Measurements from ENCODE around the gene CAMK2G. TPM values are rescaled to one million over a fixed set of nuclear protein-coding genes. Genes with fewer than 3 reads are reported as not detected.

Gene CAMK2G
- total RNA-seq (2022; extraction: Qiagen RNA extraction), result 15.8 to 19.4 TPM (median 18.2 TPM) in 5 replicates

DNA sequence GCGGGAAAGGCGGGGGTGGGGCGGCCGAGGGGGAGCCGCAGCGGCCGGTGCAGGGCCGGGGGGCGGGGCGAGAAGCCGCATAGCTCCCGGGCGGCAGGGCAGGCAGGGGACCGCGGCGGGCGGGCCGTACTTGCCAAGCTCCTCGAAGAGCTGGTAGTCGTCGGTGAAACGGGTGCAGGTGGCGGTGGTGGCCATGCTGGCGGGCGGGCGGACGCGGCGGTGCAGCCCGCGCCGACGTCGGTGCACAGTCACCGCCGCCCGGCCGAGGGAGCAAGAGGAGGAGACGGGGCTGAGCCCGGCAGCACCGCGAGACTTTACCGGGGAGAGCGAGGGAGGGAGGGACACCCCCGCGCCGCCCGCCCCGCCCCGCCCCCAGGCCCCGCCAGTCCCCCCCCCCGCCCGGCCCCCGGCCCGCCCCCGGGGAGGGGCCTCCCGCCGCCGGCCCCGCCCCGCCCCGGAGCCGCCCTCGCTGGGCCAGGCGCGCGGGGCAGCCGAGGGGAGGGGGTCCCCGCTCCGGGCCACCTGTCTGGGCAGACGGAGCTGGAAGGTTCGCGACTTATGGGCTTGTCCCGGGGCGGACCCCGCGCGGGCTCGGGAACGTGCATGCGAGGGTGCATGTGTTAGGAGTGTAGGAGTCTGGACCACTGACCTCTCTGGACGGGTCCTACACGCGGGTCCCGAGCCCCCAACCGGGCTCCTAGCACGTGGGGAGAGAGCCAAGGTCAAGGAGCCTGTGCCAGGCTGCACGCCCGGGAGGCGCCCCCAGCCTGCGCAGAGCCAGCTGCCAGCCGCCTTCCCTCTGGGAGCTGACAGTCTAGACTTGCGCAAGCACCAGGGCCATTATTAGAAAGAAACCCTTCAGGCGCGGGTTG lies at the start of gene CAMK2G:
CAMK2G (minus strand) TSS at position 289 of the 872 bp plus-strand sequence; CDS start at position 195, 94 bp downstream.

GRCh38 chr10:73910764-73911552 lies 36.6 kb upstream of the CAMK2G start, which contains the start of gene PLAU:
TSS of gene PLAU (plus strand) at chr10:73911132. CDS start at chr10:73911556, 424 bp downstream.

GRCh38 chr10:73785211-73785720 lies 89.1 kb downstream of the CAMK2G start, which contains the start of gene ZSWIM8:
TSS of gene ZSWIM8 (plus strand) at chr10:73785606. CDS start at chr10:73785879, 273 bp downstream.

DNA sequence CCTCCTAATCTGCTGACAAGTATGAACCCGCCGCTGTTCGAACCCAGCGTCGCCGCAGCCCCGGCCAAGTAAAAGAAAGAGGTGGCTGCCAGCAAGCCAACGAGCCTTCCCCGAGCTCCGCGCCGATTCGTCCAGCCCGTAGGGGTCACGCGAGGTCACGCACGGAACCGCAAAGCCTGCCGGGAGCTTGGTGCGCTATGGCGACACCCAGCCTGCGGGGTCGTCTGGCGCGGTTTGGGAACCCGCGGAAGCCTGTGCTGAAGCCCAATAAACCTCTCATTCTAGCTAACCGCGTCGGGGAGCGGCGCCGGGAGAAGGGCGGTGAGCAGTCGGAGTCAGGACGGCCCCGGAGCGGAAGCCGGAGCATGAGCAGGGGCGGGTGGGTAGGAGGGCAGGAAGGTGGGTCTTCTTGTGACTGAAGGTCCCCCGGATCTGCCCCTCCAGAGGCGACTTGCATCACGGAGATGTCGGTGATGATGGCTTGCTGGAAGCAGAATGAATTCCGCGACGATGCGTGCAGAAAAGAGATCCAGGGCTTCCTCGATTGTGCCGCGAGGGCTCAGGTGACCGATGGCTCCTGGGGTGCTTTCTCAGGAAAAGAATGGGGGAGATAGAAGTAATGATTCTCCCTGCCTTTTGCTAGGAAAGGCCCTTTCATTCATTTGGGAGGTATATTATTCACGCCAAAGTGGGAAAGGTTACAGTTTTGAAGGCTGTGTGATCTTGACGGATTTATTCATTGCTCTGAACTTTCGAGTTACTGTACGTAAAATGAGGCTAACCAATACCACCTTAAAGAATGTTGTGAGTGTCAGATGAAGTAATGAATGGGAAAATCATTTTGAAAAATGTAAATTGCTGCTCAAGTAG lies 92.2 kb downstream of the CAMK2G start, which contains the start of gene CHCHD1:
CHCHD1 (plus strand) TSS at position 170 of the 870 bp plus-strand sequence; CDS start at position 198, 28 bp downstream.

Other genes starting within 250 kb of the CAMK2G start
- gene MYOZ1, start 233.1 kb downstream of the CAMK2G start, total RNA-seq (2022; extraction: Qiagen RNA extraction), result 0.05 to 0.16 TPM in 2 of 5 replicates, not detected in the others
- 0.02 to 0.07 TPM (median 0.02 TPM) in 5 replicates for gene SYNPO2L, start 218.5 kb downstream of the CAMK2G start, total RNA-seq (2022; extraction: Qiagen RNA extraction)
- 1.3 to 2.7 TPM (median 2.4 TPM) in 5 replicates for gene AGAP5, start 176.4 kb downstream of the CAMK2G start, total RNA-seq (2022; extraction: Qiagen RNA extraction)
- 43.5 to 63.9 TPM (median 63.2 TPM) in 5 replicates for gene SEC24C, start 130.2 kb downstream of the CAMK2G start, total RNA-seq (2022; extraction: Qiagen RNA extraction)
- gene CHCHD1, start 92.5 kb downstream of the CAMK2G start, total RNA-seq (2022; extraction: Qiagen RNA extraction), result 50.0 to 70.0 TPM (median 51.9 TPM) in 5 replicates
- 25.3 to 46.6 TPM (median 43.3 TPM) in 5 replicates for gene ZSWIM8, start 88.9 kb downstream of the CAMK2G start, total RNA-seq (2022; extraction: Qiagen RNA extraction)
- 11.9 to 18.2 TPM (median 14.6 TPM) in 5 replicates for gene NDST2, start 63.0 kb downstream of the CAMK2G start, total RNA-seq (2022; extraction: Qiagen RNA extraction)
- gene PLAU, start 36.6 kb upstream of the CAMK2G start, total RNA-seq (2022; extraction: Qiagen RNA extraction), result 79.7 to 99.9 TPM (median 88.7 TPM) in 5 replicates
- gene VCL, start 123.6 kb upstream of the CAMK2G start, total RNA-seq (2022; extraction: Qiagen RNA extraction), result 174 to 265 TPM (median 230 TPM) in 5 replicates

All from A549 treated with dexamethasone at 1 μM for 4 hours (cell line).